Nephron progenitor cell (in vitro differentiated cells): ENCODE results near the gene ALDH3B1.

Source experiments
- DNase-seq: peaks from one replicate; pipeline ENCODE4 v3.0.0; 2021
- H3K27ac Mint-ChIP-seq: 2 replicates; pipeline ENCODE4 v1.8.0; 2021; ENCODE audit warnings: mild to moderate bottlenecking, moderate library complexity, mixed read lengths
- H3K27me3 Mint-ChIP-seq: 2 replicates; pipeline ENCODE4 v1.8.0; 2021; ENCODE audit warnings: mild to moderate bottlenecking, low read depth, mixed read lengths; ENCODE audit not compliant: poor library complexity
- H3K36me3 Mint-ChIP-seq: 2 replicates; pipeline ENCODE4 v1.8.0; 2021; ENCODE audit warnings: low read depth, mixed read lengths
- H3K4me1 Mint-ChIP-seq: 2 replicates; pipeline ENCODE4 v1.8.0; 2021; ENCODE audit warnings: mixed read lengths
- H3K4me3 Mint-ChIP-seq: 2 replicates; pipeline ENCODE4 v1.8.0; 2021; ENCODE audit warnings: mild to moderate bottlenecking, moderate library complexity, mixed read lengths
- H3K9me3 Mint-ChIP-seq: 2 replicates; pipeline ENCODE4 v1.8.0; 2021; ENCODE audit warnings: mild to moderate bottlenecking, moderate library complexity, mixed read lengths
- TF ChIP-seq, protein P1 (sequence below): fragments of 200-600 bp; sonication (generic); IDR thresholded peaks from 2 replicates; pipeline ENCODE4 v1.5.0; 2021; ENCODE audit warnings: antibody characterized with exemption

The ALDH3B1 gene

GRCh38 chr11:68015467-68015866 is 5.3 kb downstream of the ALDH3B1 start:
- H3K4me3 Mint-ChIP-seq, result no peak overlapping the region
- H3K27me3 Mint-ChIP-seq, result no peaks in the 10 kb centered on the region
- H3K9me3 Mint-ChIP-seq, result no peaks in the 10 kb centered on the region
- H3K27ac Mint-ChIP-seq, result no peak overlapping the region
- no peak for DNase-seq
- H3K36me3 Mint-ChIP-seq, result no peaks in the 10 kb centered on the region
- TF ChIP-seq, protein P1, sequence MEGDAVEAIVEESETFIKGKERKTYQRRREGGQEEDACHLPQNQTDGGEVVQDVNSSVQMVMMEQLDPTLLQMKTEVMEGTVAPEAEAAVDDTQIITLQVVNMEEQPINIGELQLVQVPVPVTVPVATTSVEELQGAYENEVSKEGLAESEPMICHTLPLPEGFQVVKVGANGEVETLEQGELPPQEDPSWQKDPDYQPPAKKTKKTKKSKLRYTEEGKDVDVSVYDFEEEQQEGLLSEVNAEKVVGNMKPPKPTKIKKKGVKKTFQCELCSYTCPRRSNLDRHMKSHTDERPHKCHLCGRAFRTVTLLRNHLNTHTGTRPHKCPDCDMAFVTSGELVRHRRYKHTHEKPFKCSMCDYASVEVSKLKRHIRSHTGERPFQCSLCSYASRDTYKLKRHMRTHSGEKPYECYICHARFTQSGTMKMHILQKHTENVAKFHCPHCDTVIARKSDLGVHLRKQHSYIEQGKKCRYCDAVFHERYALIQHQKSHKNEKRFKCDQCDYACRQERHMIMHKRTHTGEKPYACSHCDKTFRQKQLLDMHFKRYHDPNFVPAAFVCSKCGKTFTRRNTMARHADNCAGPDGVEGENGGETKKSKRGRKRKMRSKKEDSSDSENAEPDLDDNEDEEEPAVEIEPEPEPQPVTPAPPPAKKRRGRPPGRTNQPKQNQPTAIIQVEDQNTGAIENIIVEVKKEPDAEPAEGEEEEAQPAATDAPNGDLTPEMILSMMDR, result no peak
- peaks cover 39% of the 10 kb centered on the region for H3K4me1 Mint-ChIP-seq

- Mint-ChIP-seq H3K4me1 (peaks cover 40% of the 10 kb centered on the region), H3K4me3 (no peak overlapping the region), H3K27me3 (peaks cover 4% of the 10 kb centered on the region), H3K27ac (no peak overlapping the region), H3K36me3 (no peaks in the 10 kb centered on the region), H3K9me3 (no peaks in the 10 kb centered on the region)
- no peak for DNase-seq
- TF ChIP-seq, protein P1, result no peak
These were observed 6.2 kb downstream of the ALDH3B1 start for GRCh38 chr11:68016161-68016903.

DNA sequence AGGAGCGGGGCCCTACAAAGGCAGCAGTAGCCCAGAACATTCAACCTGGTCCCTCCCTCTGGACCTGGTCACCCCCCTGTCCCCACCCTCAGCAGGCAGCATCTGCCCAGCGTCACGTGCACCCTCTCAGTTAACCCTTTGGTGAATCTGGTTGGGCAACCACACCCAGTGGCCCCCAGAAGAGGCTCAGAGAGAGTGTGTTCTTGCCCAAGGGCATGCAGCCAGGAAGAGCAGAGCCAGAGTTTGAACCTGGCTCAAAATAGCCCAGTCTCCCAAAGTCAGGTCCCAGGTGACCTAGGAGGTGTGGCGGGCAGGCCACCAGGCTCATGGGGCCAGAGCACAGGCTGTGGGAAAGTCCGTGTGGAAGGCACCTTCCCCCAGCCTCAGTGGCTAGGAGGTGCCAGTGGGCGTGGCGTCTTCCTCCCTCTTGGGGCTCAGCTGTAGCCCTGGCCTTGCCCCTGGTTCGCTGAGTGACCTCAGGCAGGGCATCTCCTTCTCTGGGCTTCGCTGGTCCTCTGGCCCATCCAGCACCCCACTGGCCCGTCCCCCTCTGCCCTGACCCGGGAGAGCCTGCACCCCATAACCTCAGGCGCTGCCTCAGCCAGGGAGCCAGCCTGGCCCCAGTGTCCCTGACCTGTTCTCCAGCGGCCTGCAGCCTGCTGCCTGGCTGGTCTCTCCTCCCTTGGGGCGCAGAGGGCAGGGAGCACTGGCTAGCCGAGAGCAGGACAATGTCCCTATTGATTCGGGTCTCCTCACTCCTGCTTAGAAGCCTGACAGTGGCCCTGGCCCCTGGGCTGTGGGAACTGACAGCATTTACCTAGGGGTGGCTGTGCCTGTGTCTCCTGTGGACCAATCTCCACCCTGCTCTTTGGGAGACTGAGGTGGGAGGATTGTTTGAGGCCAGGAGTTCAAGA is 7.0 kb downstream of the ALDH3B1 start:
- H3K27me3 Mint-ChIP-seq, result peaks cover 4% of the 10 kb centered on the region
- H3K9me3 Mint-ChIP-seq, result no peaks in the 10 kb centered on the region
- TF ChIP-seq, protein P1, result no peak
- H3K36me3 Mint-ChIP-seq, result no peaks in the 10 kb centered on the region
- no peak overlapping the region for H3K27ac Mint-ChIP-seq
- DNase-seq, result no peak
- peaks cover 40% of the 10 kb centered on the region for H3K4me1 Mint-ChIP-seq
- no peak overlapping the region for H3K4me3 Mint-ChIP-seq

DNA sequence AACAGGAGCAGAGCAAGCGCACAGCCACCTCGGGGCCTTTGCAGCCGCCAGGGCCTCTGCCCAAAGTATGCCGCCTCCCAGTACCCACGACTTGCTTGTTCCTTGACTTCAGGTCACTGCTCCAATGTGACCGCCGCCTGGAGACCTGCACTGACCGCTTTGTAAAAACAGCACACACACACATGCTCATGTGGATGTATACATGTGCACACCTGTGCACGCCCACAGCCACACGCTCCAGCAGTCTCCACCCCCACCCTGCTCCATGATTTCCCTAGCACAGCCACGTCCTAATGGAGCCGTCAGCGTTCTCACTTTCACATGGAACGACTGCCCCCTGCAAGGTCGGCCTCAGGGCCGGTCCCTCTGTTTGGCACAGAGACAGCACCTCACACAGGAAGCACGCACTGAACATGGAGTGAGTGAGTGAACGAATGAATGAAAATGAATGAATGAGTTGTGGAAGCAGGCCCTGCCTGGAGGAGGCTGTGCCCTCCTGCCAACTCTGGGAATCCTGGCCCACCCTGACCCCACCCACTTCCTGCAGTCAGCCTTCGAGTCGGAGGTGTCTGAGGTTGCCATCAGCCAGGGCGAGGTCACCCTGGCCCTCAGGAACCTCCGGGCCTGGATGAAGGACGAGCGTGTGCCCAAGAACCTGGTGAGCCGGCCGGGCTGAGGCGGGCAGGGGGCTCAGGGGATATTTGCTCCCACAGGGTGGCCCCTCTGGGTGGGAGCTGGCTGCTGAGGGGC is 8.0 kb downstream of the ALDH3B1 start:
- peaks cover 39% of the 10 kb centered on the region for H3K4me1 Mint-ChIP-seq
- peak overlapping the region; percentile 24 for H3K27ac Mint-ChIP-seq
- DNase-seq, result no peak

GRCh38 chr11:68018730-68019190 is 8.6 kb downstream of the ALDH3B1 start:
- H3K36me3 Mint-ChIP-seq, result peaks cover 1% of the 10 kb centered on the region
- no peak overlapping the region for H3K4me3 Mint-ChIP-seq
- H3K27ac Mint-ChIP-seq, result no peak overlapping the region
- no peak for DNase-seq
- peaks cover 4% of the 10 kb centered on the region for H3K27me3 Mint-ChIP-seq
- H3K9me3 Mint-ChIP-seq, result no peaks in the 10 kb centered on the region
- TF ChIP-seq, protein P1, result no peak
- peaks cover 35% of the 10 kb centered on the region for H3K4me1 Mint-ChIP-seq

More for the DNA sequence above, 8.0 kb downstream of the ALDH3B1 start:
- peaks cover 4% of the 10 kb centered on the region for H3K27me3 Mint-ChIP-seq
- no peaks in the 10 kb centered on the region for H3K9me3 Mint-ChIP-seq
- TF ChIP-seq, protein P1, result no peak
- no peak overlapping the region for H3K4me3 Mint-ChIP-seq
- no peaks in the 10 kb centered on the region for H3K36me3 Mint-ChIP-seq
